Measurements from ENCODE around the gene ABHD12. TPM values are rescaled to one million over a fixed set of nuclear protein-coding genes. Genes with fewer than 3 reads are reported as not detected.
A peak's percentile ranks its signal among the peaks of the same experiment; 100 is the strongest.

The ABHD12 gene
- total and polyA plus RNA-seq, 11 donors: 15.6 to 43.8 (median 26.5) TPM

DNA sequence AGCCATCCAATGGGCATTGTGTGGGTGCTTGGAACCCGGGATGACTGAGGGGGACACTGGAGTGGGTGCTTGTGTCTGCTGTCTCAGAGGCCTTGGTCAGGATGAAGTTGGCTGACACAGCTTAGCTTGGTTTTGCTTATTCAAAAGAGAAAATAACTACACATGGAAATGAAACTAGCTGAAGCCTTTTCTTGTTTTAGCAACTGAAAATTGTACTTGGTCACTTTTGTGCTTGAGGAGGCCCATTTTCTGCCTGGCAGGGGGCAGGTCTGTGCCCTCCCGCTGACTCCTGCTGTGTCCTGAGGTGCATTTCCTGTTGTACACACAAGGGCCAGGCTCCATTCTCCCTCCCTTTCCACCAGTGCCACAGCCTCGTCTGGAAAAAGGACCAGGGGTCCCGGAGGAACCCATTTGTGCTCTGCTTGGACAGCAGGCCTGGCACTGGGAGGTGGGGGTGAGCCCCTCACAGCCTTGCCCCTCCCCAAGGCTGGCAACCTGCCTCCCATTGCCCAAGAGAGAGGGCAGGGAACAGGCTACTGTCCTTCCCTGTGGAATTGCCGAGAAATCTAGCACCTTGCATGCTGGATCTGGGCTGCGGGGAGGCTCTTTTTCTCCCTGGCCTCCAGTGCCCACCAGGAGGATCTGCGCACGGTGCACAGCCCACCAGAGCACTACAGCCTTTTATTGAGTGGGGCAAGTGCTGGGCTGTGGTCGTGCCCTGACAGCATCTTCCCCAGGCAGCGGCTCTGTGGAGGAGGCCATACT, 93.3 kb downstream of the ABHD12 start:
- no peak overlapping the region for H3K4me3 ChIP-seq
- H3K36me3 ChIP-seq: peaks cover 0 to 54% (median 42%) of the 10 kb centered on the region in 9 donors
- WGBS, 4 donors: 76 to 85% (median 81%) methylated on average over 7 to 10 of the region's 10 CpGs
- ATAC-seq (no peak), DNase-seq (peak in 1 of 5 donors; percentile 30)
- TF ChIP-seq CTCF (IDR thresholded peaks at IDR 0.05) (no peak), POLR2A (IDR thresholded peaks at IDR 0.05) (no peak)
- no peaks in the 10 kb centered on the region for H3K27me3 ChIP-seq
- peak overlapping the region in 6 of 12 donors; percentile 2 to 85 (median 66) for H3K27ac ChIP-seq
- intact Hi-C loops (cut with DNase I): loop anchor here in 8 of 10 donors (5.0 to 10.0 kb wide), 5 partner anchors 97 to 303 kb away; partner anchors contain the start of genes APMAP (in 2 of the 8), ABHD12 (in 1 of the 8) and ENTPD6 (in 1 of the 8)
- no peaks in the 10 kb centered on the region for H3K9me3 ChIP-seq
- H3K4me1 ChIP-seq: peaks cover 9 to 56% (median 34%) of the 10 kb centered on the region in 12 donors

DNA sequence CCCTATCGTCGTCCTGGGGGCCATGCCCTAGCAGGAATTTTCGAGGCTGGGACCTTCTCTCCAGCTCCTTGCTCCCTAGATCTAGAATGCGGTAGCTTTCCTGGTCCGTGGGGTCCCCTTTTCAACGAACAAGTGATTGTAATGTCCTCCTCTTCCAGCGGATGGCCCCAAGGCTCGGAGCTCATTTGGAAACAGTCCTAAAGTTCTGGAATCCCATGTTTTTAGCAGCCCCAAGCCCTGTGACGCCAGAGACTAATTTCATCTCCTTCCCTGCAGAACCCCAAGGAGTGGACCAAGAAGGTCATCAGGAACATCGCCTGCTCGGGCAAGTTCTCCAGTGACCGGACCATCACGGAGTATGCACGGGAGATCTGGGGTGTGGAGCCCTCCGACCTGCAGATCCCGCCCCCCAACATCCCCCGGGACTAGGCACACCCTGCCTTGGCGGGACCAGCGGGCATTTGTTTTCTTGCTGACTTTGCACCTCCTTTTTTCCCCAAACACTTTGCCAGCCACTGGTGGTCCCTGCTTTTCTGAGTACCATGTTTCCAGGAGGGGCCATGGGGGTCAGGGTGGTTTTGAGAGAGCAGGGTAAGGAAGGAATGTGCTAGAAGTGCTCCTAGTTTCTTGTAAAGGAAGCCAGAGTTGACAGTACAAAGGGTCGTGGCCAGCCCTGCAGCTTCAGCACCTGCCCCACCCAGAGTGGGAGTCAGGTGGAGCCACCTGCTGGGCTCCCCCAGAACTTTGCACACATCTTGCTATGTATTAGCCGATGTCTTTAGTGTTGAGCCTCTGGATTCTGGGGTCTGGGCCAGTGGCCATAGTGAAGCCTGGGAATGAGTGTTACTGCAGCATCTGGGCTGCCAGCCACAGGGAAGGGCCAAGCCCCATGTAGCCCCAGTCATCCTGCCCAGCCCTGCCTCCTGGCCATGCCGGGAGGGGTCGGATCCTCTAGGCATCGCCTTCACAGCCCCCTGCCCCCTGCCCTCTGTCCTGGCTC, 94.2 kb downstream of the ABHD12 start:
- 71 to 78% (median 76%) methylated on average over 23 to 24 of the region's 24 CpGs for WGBS, 4 donors
- peaks cover 0 to 63% (median 45%) of the 10 kb centered on the region in 9 donors for H3K36me3 ChIP-seq
- ATAC-seq: peak in 1 of 4 donors; percentile 0
- H3K4me3 ChIP-seq: no peak overlapping the region
- TF ChIP-seq POLR2A (IDR thresholded peaks at IDR 0.05) (no peak), CTCF (IDR thresholded peaks at IDR 0.05) (peak in 11 of 12 donors; percentile 18 to 53 (median 28))
- intact Hi-C loops (cut with DNase I): loop anchor here in 8 of 10 donors (5.0 to 10.0 kb wide), 5 partner anchors 98 to 302 kb away; partner anchors contain the start of genes APMAP (in 2 of the 8), ABHD12 (in 1 of the 8) and ENTPD6 (in 1 of the 8)
- peak overlapping the region in 10 of 12 donors; percentile 68 to 85 (median 78) for H3K27ac ChIP-seq
- no peak for DNase-seq
- no peaks in the 10 kb centered on the region for H3K9me3 ChIP-seq
- peaks cover 9 to 62% (median 35%) of the 10 kb centered on the region in 12 donors for H3K4me1 ChIP-seq
- no peaks in the 10 kb centered on the region for H3K27me3 ChIP-seq

GRCh38 chr20:25295386-25296093, 95.1 kb downstream of the ABHD12 start:
- intact Hi-C loops (cut with DNase I): loop anchor here in 8 of 10 donors (5.0 to 10.0 kb wide), 5 partner anchors 99 to 301 kb away; partner anchors contain the start of genes APMAP (in 2 of the 8), ABHD12 (in 1 of the 8) and ENTPD6 (in 1 of the 8)
- peaks cover 0 to 72% (median 52%) of the 10 kb centered on the region in 9 donors for H3K36me3 ChIP-seq
- H3K27ac ChIP-seq: peak overlapping the region; percentile 11 to 85 (median 76)
- H3K9me3 ChIP-seq: no peaks in the 10 kb centered on the region
- peak; percentile 60 to 76 (median 73) for ATAC-seq
- peaks cover 9 to 68% (median 37%) of the 10 kb centered on the region in 12 donors for H3K4me1 ChIP-seq
- TF ChIP-seq CTCF (IDR thresholded peaks at IDR 0.05) (peak in 2 of 12 donors; percentile 17 to 24), POLR2A (IDR thresholded peaks at IDR 0.05) (no peak)
- no peaks in the 10 kb centered on the region for H3K27me3 ChIP-seq
- peak in 4 of 5 donors; percentile 67 to 87 (median 78) for DNase-seq
- 33 to 38% (median 36%) methylated on average over 5 to 10 of the region's 10 CpGs for WGBS, 4 donors
- H3K4me3 ChIP-seq: no peak overlapping the region

Measured in heart left ventricle (tissue), 16 donors.